Putamen (tissue), 1 donor: Measurements from ENCODE around the gene ASB2.

Source experiments
- DNase-seq: peaks from one replicate; pipeline ENCODE4 v3.0.0-alpha.2; 2016; ENCODE audit warnings: low spot score

ASB2 gene

DNA sequence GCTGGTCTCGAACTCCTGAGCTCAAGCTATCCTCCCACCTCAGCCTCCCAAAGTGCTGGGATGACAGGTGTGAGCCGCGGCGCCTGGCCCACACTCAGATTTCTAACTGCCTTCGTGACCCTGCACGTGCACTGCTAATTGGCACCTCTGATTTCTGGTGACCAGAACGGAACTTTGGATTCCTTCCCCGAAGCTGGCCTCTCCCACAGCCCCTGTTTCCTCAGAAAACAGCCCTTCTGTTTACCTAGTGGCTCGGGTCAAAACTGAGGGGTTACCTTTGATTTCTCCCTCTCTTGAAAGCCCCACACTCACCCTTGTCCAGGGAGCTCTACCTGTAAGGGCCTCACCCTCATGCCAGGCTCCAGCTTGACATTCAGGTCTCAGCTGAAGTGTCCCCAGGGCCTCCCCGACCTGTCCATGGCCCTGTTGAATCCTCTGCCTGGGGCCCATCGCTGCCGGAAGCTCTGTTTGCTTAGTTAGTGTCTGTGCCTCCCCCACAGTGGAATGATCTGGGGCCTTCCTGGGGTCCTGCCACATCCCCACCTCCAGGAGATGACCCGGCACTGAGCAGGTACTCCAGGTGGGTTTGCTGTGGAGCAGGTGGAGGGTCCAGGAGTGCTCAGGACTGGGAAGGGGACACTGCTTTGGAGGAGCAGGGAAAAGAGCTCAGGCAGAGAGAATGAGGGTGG is 73.6 kb downstream of the ASB2 start:
- no peak for DNase-seq

GRCh38 chr14:93901813-93902212 is 74.6 kb downstream of the ASB2 start:
- DNase-seq, result no peak

DNA sequence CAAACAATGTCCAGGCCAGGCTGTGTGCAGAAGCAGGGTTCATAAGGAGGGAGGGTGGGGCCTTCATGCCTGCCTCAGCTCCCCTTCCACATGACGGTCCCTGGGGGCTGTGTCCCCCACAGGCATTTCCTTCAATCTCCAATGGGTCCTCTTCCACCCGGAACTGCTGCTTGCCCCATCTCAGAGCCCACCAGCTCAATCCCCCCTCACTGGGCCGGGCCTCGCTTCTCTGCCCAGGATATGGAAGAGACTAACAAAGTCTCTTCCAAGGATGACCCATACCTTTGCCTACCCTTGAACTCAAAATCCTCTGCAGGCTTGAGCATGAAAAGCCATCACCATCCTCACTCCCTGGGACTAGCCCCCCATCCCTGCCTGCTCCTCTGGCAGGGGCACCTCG is 77.6 kb downstream of the ASB2 start:
- DNase-seq, result no peak

DNA sequence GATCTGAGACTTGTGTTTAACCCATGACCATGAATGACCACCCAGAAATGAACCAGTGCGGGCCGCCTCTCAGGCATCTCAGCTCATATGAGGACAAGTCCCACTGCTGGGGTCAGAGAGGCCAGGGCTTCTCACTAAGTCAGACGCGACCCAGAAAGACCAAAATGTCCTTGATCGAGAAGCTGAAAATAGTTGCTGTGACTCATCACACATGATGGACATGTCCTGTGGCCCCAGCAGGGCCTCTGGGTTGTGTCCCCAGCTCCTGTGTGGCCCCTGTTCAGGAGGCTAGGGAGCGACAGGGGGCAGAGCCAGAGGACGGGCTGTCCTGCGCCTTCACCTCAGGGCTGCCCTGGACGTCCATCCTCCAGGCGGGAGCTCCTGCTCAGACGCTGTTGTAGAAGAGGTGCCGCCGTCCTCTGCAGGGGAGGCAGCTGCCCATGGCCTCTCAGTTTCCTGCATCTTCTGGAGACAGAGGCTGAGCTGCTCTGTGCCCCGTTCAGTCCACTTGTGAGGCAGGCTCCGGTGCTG is 78.2 kb downstream of the ASB2 start:
- DNase-seq, result no peak

DNA sequence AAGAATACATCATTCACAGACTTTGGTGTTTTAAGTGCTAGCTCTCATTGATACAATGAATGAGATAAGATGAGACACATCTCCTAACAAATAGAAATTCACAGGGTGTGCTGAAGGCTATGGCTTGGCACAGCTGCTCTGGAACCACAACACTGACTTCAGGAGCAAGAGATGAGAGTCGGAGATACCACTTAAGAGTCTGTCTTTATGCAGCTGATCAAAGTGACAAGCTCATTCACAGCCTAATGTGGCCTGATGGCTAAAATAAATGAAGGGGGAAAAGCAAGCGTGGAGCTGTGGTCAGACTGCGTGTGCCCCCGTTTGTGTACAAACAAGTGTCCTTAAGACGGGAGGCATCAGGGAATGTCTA is 78.9 kb downstream of the ASB2 start:
- DNase-seq, result no peak

GRCh38 chr14:93895023-93895604 is 81.3 kb downstream of the ASB2 start:
- no peak for DNase-seq

DNA sequence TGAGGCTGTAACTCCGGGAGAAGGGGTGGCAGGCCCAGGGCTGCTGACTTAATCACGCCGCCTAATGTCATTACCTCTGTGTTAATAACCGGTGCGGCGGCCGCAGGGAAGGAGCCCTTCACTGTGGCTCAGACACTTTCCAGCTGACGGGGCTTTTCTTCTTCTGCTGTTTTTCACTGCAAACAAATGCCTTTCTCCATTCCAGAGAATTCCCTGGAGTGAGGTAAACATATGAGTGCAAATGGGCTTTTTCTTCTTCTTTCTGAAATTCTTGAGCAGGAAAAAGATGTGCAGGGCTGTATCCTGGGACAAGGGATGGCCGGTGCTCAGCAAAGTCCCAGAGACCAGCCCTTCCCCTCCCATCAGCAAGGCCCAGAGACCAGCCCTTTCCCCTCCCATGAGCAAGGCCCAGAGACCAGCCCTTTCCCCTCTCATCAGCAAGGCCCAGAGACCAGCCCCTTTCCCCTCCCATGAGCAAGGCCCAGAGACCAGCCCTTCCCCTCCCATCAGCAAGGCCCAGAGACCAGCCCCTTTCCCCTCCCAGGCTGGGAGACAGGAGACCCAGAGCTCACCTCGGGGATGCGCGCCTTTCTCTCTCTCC is 82.6 kb downstream of the ASB2 start:
- DNase-seq, result no peak

- DNase-seq, result peak; percentile 42
Observed at GRCh38 chr14:93892923-93893558, 83.3 kb downstream of the ASB2 start.

DNA sequence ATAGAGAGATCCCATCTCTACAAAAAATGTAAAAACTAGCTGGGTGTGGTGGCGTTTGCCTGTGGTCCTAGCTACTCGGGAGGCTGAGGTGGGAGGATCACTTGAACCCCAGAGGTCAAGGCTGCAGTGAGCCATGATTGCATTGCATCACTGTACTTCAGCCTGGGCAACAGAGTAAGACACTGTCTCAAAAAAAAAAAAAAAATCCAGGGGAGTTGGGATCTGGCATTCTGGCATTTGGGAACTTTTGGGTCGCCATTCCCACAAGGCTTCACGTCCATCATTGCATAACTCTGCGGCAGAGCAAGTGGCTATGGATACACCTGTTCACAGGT is 83.9 kb downstream of the ASB2 start:
- no peak for DNase-seq

- no peak for DNase-seq
Observed at GRCh38 chr14:93891756-93892504, 84.4 kb downstream of the ASB2 start.

DNA sequence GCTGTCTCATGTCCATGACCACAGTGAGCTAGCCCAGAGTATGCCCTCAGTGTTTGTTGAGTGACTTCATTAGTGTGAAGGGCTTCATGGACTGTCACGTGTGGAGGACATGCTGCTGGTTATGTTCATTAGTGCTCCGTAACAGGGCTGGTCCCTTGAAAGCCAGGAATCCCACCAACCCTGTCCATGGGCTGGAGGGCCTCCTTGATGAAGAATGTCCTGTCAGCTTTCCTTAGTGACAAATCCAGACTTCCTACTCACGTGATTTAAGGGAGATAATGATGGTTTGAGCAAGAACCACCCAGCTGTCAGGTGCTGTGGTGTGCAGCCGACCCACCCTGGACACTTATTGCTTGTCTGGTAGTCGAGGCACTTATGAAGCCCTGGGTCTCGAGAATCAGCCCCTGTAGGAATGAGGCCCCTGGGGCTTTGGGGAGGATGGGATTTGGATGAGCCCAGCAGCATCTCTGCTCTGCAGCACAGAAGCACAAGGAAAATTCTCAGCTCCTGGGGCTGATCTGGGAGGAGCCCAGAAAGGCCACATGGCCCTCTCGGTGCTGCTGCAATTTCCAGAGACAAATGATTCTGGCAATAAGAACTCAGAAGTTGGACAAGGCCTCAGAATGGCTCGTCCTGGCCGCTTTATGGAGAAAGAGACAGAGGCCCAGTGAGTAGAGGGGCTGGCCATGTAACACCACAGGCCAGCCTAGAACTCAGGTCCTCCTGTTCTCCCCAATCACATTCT is 86.5 kb downstream of the ASB2 start:
- DNase-seq, result no peak

- no peak for DNase-seq
Observed at GRCh38 chr14:93888995-93889394, 87.4 kb downstream of the ASB2 start.

GRCh38 chr14:93884950-93885349 is 91.4 kb downstream of the ASB2 start:
- no peak for DNase-seq
